Muscle layer of colon (tissue), 2 donors: Measurements from ENCODE around the gene REPS1.

Source experiments
- H3K27ac ChIP-seq: one replicate; pipeline ENCODE4 v1.7.0; 2013; ENCODE audit warnings: low read depth, mild to moderate bottlenecking, low read length, moderate library complexity
- H3K27me3 ChIP-seq, 2 donors: one replicate each; pipeline ENCODE4 v1.7.0; 2013; ENCODE audit warnings: low read length in 2 of 2, mild to moderate bottlenecking in 2 of 2; ENCODE audit not compliant: insufficient read depth in 2 of 2, control insufficient read depth in 1 of 2
- H3K36me3 ChIP-seq: one replicate; pipeline ENCODE4 v1.7.0; 2013; ENCODE audit warnings: mild to moderate bottlenecking, low read length; ENCODE audit not compliant: insufficient read depth
- H3K4me1 ChIP-seq: one replicate; pipeline ENCODE4 v1.7.0; 2013; ENCODE audit warnings: mild to moderate bottlenecking, low read length; ENCODE audit not compliant: insufficient read depth
- H3K4me3 ChIP-seq, 2 donors: one replicate each; pipeline ENCODE4 v1.7.0; 2013; ENCODE audit warnings: low read length in 2 of 2, low read depth in 1 of 2, mild to moderate bottlenecking in 1 of 2, moderate library complexity in 1 of 2
- H3K9ac ChIP-seq: one replicate; pipeline ENCODE4 v1.7.0; 2013; ENCODE audit warnings: low read length
- H3K9me3 ChIP-seq: one replicate; pipeline ENCODE4 v1.7.0; 2013; ENCODE audit warnings: mild to moderate bottlenecking, low read length
- donor health status: abdominal sarcoma.
- donor health status: Adenocarcinoma of cecum.

REPS1 gene

DNA sequence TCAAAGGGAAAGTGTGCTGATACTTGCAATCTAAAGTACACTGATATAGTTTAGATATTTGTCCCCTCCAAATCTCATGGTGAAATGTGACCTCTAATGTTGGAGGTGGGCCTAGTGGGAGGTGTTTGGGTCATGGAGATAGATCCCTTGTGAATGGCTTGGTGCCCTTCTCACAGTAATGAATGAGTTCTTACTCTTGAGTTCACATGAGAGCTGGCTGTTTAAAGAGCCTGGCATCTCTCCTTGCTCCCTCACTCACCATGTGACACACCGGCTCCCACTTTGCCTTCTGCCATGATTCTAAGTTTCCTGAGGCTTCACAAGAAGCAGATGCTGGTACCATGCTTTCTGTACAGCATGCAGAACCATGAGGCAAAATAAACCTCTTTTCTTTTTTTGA lies 78.1 kb downstream of the REPS1 start:
- Histone ChIP-seq H3K4me1 (no peaks in the 10 kb centered on the region), H3K9ac (no peak overlapping the region), H3K36me3 (peaks cover 51% of the 10 kb centered on the region), H3K27ac (no peak overlapping the region), H3K4me3 (no peak overlapping the region), H3K27me3 (no peaks in the 10 kb centered on the region), H3K9me3 (no peaks in the 10 kb centered on the region)

- Histone ChIP-seq H3K27me3 (no peaks in the 10 kb centered on the region), H3K4me3 (no peak overlapping the region), H3K9ac (no peak overlapping the region), H3K4me1 (no peaks in the 10 kb centered on the region), H3K36me3 (peaks cover 46% of the 10 kb centered on the region), H3K9me3 (no peaks in the 10 kb centered on the region), H3K27ac (no peak overlapping the region)
Observed at GRCh38 chr6:138909511-138909910, 78.5 kb downstream of the REPS1 start.

DNA sequence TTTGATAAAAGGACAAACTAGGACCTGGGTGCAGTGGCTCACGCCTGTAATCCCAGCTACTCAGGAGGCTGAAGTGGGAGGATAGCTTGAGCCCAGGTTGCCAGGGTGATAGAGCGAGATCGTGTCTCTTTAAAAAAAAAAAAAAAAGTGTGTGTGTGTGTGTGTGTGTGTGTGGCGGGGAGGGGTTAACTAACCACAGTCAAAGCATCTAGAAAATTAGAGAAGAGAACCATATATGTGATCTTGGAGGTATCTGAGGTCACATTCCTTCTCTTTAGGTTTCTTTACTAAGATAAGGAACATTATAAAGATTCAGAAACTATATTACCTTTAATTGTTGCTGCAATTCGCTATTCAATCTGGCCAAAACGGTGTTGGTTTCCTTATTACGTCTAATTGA lies 80.9 kb downstream of the REPS1 start:
- Histone ChIP-seq H3K4me3 (no peak overlapping the region), H3K9me3 (no peaks in the 10 kb centered on the region), H3K9ac (no peak overlapping the region), H3K4me1 (no peaks in the 10 kb centered on the region), H3K27ac (no peak overlapping the region), H3K36me3 (peaks cover 39% of the 10 kb centered on the region), H3K27me3 (no peaks in the 10 kb centered on the region)

DNA sequence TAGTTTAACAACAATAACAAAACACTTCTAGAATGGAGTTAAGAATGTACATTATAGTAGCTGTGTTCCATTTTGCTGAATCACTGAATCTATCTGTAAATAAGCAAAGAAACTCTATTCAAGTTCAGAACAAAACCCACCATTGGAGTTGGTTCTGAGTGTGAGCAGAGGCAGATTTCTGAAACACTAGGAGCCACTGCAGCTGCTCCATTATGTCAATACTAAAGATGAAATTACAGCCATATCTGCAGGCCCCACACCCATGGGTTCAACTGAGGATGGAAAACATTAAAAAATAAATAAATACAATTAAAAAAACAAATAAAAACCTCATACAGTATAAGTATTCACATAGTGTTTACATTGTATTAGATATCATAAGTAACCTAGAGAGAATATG lies 91.0 kb downstream of the REPS1 start:
- Histone ChIP-seq H3K27me3 (no peaks in the 10 kb centered on the region), H3K4me3 (no peak overlapping the region), H3K36me3 (peaks cover 8% of the 10 kb centered on the region), H3K4me1 (no peaks in the 10 kb centered on the region), H3K9me3 (no peaks in the 10 kb centered on the region), H3K27ac (no peak overlapping the region), H3K9ac (no peak overlapping the region)

- no peaks in the 10 kb centered on the region for H3K4me1 ChIP-seq
- H3K36me3 ChIP-seq = peaks cover 8% of the 10 kb centered on the region
- no peaks in the 10 kb centered on the region for H3K9me3 ChIP-seq
- no peak overlapping the region for H3K9ac ChIP-seq
- no peak overlapping the region for H3K4me3 ChIP-seq
- no peak overlapping the region for H3K27ac ChIP-seq
- no peaks in the 10 kb centered on the region for H3K27me3 ChIP-seq
Observed at GRCh38 chr6:138896104-138896756, 91.8 kb downstream of the REPS1 start.

DNA sequence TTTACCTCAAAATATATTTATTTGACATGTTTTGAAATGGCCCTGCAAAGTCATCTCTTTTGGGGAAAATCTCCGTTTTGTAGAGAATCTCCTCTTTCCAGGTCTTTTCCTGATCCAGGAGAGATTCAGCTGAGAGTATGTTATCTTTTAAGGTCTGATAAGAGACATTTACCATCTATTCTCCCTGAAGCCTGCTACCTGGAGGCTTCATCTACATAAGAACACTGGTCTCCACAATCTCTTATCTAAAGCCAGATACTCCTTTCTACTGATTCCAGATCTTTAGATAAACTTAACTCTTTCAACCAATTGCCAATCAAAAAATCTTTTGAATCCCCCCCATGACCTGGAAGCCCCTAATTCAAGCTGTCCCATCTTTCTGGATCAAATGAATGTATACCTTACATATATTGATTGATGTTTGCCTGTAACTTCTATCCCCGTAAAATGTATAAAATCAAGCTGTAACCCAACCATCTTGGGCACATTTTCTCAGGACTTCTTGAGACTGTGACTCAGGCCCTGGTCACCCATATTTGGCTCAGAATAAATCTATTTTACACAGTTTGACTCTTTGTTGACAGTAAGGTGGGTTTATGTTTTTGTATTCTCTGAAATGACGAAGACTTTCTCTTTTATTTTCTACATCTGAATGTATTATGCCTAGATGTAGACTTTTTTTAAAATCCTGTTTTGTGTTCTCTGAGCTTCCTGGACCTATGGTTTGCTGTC lies 96.6 kb downstream of the REPS1 start:
- no peak overlapping the region for H3K27ac ChIP-seq
- H3K9ac ChIP-seq = no peak overlapping the region
- no peaks in the 10 kb centered on the region for H3K9me3 ChIP-seq
- no peak overlapping the region for H3K4me3 ChIP-seq
- no peaks in the 10 kb centered on the region for H3K27me3 ChIP-seq
- no peaks in the 10 kb centered on the region for H3K36me3 ChIP-seq
- H3K4me1 ChIP-seq = no peaks in the 10 kb centered on the region

GRCh38 chr6:138885156-138885819 lies 102.8 kb downstream of the REPS1 start:
- H3K27me3 ChIP-seq = no peaks in the 10 kb centered on the region
- no peaks in the 10 kb centered on the region for H3K9me3 ChIP-seq
- no peak overlapping the region for H3K9ac ChIP-seq
- no peak overlapping the region for H3K4me3 ChIP-seq
- H3K36me3 ChIP-seq = no peaks in the 10 kb centered on the region
- no peak overlapping the region for H3K27ac ChIP-seq
- H3K4me1 ChIP-seq = no peaks in the 10 kb centered on the region

DNA sequence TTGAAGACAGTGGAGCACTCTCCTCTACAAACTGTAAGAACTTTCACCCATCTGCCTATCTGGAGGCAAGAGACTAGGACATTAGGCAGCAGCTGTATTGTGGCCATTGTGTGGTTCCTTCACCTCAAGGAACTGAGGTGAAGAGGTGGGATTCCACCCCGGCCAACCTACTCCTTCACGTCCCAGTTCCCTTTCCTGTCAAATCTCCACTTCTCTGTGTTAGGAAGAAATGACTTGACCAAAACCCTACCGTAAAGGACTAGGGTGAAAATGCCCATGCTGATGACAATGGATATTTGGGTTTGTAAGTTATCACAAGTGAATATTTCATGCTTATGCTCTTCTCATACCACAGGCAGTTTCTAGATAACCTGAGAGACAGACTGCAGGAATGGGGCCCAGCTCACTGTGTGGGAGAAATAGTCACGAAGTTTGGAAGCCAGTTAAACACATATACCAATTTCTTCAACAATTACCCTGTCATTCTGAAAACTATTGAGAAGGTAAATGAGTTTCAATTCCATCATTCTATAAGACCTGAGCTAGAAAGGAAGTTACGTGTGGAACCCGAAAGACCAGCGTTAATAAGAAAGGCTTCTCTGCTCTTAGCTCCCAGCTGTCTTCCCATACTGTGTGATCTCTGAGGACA lies 105.6 kb downstream of the REPS1 start:
- Histone ChIP-seq H3K27me3 (no peaks in the 10 kb centered on the region), H3K4me3 (no peak overlapping the region), H3K9me3 (no peaks in the 10 kb centered on the region), H3K27ac (no peak overlapping the region), H3K9ac (no peak overlapping the region), H3K36me3 (no peaks in the 10 kb centered on the region), H3K4me1 (no peaks in the 10 kb centered on the region)

GRCh38 chr6:138873191-138873590 lies 114.9 kb downstream of the REPS1 start:
- Histone ChIP-seq H3K4me3 (no peak overlapping the region), H3K9me3 (no peaks in the 10 kb centered on the region), H3K4me1 (peaks cover 26% of the 10 kb centered on the region), H3K27me3 (no peaks in the 10 kb centered on the region), H3K36me3 (no peaks in the 10 kb centered on the region), H3K9ac (no peak overlapping the region), H3K27ac (no peak overlapping the region)

DNA sequence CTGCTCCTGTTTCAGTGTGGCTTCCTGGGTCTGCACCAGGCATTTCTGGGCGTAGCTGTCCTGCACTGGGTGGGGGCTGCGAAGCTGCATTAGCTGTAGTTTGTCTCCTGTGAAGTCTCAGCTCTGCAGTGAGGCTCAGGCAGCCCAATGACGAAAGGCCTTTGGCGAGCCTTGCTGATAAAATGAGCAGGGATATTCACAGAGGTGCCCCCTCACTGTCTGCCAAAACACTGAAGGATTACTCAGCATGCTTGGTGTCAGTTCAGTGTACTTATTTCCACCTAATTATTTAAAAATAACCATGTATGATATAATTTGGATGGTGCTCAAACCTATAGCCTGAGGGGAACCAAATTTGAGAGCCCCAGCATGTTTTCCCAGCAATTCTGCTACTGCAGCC lies 118.7 kb downstream of the REPS1 start:
- no peaks in the 10 kb centered on the region for H3K27me3 ChIP-seq

DNA sequence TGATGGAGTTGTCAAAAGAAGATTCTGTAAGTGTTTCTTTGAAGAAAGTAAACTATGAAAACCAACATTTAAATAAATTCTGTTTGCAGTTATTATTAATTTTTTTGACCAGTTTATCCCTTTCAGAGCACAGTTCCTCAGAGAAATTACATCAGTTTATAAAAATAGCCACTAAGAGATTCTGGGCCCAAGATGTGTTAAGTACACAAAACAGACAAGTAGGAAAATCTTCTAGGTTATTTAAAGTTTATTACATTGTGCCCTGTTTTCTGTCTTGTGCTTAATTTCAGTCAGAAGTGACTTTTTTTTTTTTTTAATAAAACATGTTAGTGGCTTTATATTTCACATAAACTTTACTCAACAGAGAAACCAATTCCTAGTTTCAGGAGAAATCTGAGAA lies 119.9 kb downstream of the REPS1 start:
- H3K9me3 ChIP-seq = no peaks in the 10 kb centered on the region
- H3K27ac ChIP-seq = peak overlapping the region; percentile 1
- peaks cover 37% of the 10 kb centered on the region for H3K4me1 ChIP-seq
- no peak overlapping the region for H3K9ac ChIP-seq
- H3K27me3 ChIP-seq = no peaks in the 10 kb centered on the region
- H3K36me3 ChIP-seq = no peaks in the 10 kb centered on the region
- no peak overlapping the region for H3K4me3 ChIP-seq

More for the DNA sequence above, 118.7 kb downstream of the REPS1 start:
- Histone ChIP-seq H3K9me3 (no peaks in the 10 kb centered on the region), H3K4me1 (peaks cover 35% of the 10 kb centered on the region), H3K4me3 (no peak overlapping the region), H3K27ac (no peak overlapping the region), H3K9ac (no peak overlapping the region), H3K36me3 (no peaks in the 10 kb centered on the region)
